GM18868 (cell line): ENCODE measurements around the gene NAGK.
"Not testable (repeated sequence)": the region's sequence is repeated elsewhere in the genome, so short reads cannot be mapped to it uniquely, and the experiment has no call there.

Source experiments
- ATAC-seq: cut with Tn5 transposase; IDR thresholded peaks from one replicate; pipeline ENCODE4 v1.9.1; 2021; ENCODE audit warnings: mild to moderate bottlenecking, moderate library complexity; ENCODE audit not compliant: unreplicated experiment

Gene NAGK

DNA sequence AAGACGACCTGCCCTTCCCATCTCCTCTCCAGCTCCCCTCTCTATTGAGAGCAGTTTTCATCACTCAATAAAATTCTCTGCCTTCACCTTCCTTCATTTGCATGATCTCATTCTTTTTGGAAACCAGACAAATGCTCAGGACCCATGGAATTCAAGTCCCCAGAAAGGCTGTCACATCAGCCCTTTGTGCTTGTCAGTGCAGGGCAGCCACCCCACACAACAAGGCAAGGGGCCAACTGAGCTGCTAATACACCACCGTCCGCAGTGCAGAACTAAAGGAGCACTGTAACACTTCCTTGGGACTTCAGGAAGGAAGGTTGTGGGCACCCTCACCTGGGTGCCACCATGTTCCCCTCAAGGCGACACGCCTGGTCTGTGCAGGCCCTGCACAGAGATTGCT lies 35.4 kb downstream of the NAGK start:
- no peak for ATAC-seq

- not testable (repeated sequence) for ATAC-seq
Observed at GRCh38 chr2:71106463-71106862, 38.0 kb downstream of the NAGK start.

DNA sequence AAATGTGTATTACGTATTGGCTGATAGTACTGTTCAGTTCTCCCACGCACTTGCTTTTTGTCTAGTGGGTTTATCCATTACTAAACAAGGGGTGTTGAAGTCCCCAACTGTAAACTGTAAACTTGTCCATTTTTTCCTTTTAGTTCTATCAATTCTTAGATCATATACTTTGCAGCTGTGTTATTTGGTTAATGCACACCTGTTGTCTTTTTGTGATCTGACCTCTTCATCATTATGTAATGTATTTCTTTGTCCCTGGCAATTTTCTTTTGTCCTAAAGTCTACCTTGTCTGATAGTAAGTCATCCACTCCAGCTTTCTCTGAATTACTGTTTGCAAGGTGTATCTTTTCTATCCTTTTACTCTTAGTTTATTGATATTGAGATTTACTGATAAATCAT lies 39.6 kb downstream of the NAGK start:
- no peak for ATAC-seq

DNA sequence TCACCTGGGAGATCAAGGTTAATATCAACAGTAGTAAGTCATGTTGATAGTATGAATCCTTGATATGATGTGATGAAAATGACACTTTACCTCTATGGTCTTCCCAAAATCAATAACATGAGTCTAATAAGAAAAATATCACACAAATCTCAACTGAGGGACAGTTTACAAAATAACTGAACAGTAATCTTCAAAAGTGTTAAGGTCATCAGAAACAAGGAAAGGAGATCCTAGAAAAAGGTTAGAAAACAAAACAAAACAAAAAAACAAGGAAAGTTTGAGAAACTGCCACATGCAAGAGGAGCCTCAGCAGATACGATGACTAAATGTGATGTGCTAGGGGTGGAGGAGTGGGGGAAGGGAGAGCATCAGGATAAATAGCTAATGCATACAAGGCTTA lies 45.4 kb downstream of the NAGK start:
- no peak for ATAC-seq

- no peak for ATAC-seq
Observed at GRCh38 chr2:71117063-71117462, 48.6 kb downstream of the NAGK start.

DNA sequence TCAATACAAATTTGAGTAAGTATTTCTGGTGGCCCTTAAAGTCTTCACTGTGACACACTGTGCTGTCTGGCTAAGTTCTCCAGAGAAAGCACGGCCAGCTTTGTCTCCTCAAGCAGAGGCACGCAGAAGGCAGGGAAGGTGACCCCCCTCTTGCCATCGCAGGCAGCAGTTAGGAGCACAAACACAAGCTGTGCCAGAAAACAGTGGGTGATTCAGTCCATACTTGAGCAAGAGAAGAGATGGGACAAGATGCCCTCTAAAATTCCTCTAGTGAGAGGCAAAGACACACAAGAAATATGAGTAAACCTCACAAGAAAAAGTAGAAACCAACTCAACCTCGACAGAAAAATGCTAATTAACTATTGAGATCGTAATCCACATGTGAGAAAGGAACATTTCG lies 51.7 kb downstream of the NAGK start:
- ATAC-seq, result no peak

GRCh38 chr2:71121479-71121878 lies 53.0 kb downstream of the NAGK start:
- ATAC-seq, result no peak

- no peak for ATAC-seq
Observed at GRCh38 chr2:71122387-71123298, 54.2 kb downstream of the NAGK start.

DNA sequence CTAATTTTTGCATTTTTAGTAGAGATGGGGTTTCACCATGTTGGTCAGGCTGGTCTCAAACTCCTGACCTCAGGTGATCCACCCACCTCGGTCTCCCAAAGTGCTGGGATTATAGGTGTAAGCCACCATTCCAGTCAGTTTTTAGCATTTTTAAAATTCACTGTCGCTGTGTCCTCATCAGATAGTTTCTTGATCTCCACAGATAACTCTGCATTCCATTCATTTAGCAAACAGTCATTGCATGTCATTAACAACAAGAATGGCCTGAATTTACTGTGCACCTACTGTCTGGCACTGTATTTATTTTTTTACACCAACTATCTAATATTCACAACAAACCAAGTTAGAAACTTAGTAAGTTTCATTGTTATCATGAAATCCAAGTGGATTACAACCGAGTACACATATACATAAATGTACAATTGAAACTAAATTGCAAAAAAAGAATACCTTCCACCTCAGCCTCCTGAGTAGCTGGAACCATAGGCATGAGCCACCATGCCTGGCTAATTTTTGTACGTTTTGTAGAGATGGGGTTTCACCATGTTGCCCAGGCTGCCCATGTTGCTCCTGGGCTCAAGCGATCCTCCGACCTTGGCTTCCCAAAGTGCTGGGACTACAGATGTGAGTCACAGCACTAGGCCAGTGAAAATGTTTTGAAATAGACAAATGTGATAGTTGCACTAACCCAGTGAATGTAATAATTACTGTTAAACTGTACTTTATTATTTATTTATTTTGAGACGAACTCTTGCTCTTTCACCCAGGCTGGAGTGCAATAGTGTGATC lies 57.3 kb downstream of the NAGK start:
- ATAC-seq, result no peak

DNA sequence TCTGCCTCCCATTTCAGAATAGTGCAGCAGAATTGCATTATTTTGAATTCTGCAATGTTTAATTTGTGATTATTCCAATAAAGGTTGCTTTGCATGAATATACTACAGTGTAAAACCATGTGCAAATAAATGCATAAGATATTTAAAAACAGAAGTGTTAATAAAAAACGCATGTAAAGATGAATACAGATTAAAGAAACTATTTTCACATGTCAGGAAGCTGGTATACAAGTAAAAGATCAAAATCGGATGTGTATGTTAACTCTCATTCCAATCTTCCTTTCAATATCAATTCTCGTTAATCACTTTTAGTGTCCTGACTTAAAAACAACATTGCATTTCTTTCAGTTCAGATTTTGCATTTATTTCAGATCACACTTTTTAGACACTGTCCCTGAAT lies 58.5 kb downstream of the NAGK start:
- ATAC-seq, result no peak
